GM21737 (cell line): Measurements from ENCODE around the gene GJB1.
"Not testable (repeated sequence)": the region's sequence is repeated elsewhere in the genome, so short reads cannot be mapped to it uniquely, and the experiment has no call there.

Source experiments
- ATAC-seq: cut with Tn5 transposase; IDR thresholded peaks from one replicate; pipeline ENCODE4 v1.9.1; 2021; ENCODE audit warnings: mild to moderate bottlenecking, moderate library complexity; ENCODE audit not compliant: unreplicated experiment

The GJB1 gene

GRCh38 chrX:71222929-71223328, at the start of gene GJB1:
GJB1 (plus strand) TSS chrX:71223224; CDS start chrX:71223708, 484 bp downstream.
- no peak for ATAC-seq

GRCh38 chrX:71173440-71173839, 49.6 kb upstream of the GJB1 start:
- ATAC-seq = no peak

DNA sequence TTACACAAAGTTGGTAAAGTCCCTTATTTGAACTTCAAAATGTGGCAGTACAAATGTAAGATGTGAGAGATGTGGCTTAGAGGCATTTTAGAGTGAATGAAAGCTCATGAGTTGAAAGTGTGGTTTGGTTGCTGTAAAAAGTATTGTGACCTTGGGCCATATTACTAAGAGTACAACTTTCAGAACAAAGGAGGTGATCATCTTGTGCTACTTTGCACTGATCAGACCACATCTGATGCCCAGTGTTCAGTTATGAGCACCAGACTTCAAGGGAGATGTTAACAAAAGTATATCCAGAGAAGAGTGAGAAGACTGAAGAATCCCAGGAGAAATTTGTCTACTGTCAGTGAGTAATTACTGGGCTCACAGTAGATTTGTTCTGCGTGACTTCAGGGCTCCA, 48.2 kb upstream of the GJB1 start:
- ATAC-seq = no peak

- ATAC-seq = no peak
Observed at GRCh38 chrX:71175531-71175930, 47.5 kb upstream of the GJB1 start.

DNA sequence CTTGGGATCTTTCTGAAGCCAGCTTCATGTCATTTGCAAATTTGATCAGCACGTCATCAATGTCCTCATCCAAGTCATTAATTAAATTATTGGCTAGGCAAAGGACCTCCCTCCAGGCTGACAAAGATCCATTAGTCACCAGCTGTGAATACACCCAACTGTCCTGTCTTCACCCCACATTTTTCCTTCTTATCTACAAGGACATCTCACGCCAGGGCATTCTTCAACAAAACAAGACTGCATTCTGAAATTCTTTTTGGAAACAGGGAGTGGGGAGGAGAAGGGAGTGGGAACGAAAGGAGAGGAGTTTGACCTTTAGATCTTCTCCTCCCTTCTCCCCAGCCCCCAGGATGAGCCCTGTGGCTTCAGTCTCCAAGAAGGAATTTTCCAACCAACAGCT, 45.7 kb upstream of the GJB1 start:
- no peak for ATAC-seq

- ATAC-seq = no peak
Observed at GRCh38 chrX:71178908-71179307, 44.1 kb upstream of the GJB1 start.

- not testable (repeated sequence) for ATAC-seq
Observed at GRCh38 chrX:71180579-71181265, 42.3 kb upstream of the GJB1 start.

GRCh38 chrX:71181558-71181909, 41.5 kb upstream of the GJB1 start:
- peak; percentile 32 for ATAC-seq

DNA sequence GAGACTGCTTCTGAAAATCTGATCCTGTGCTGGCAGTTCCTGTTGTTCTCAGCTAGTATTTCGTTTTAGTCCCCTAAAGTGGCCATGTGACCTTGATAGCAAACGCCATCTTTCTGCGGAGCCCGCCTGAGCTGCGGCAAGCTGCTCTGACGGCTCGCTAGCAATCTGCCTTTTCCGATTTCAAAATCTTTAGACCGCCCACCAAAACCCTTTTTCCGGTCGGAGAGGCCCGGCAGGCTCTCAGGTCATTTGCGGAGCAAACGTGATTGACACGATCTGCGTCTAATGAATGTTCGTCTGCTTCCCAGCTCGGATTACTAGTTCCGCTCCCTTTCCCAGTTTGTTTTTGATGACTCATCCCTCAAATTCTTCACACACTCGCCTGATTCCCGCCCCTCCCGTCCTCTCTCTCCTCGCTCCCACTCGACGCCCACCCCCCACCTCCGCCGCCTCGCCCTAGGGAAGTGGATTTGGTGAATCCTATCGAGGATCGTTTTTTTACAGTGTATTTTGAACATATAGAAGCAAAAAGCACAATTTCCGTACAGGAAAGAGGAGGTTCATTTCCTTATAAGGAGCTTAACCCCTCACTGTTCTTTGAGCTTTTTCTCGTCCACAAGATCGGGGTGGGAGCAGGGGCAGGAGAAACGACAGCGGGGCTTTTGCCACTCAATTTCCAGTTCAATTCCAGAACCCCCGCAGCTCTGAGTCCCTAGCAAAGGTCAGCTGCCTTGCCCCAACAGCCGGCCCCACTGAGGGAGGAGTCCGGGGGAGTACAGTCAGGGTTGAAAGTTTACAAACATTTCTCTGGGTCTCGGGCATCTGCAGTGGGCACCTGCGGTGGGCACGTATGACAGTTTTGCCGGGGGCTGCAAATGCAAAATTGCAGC, 40.9 kb upstream of the GJB1 start:
- peak; percentile 82 for ATAC-seq

DNA sequence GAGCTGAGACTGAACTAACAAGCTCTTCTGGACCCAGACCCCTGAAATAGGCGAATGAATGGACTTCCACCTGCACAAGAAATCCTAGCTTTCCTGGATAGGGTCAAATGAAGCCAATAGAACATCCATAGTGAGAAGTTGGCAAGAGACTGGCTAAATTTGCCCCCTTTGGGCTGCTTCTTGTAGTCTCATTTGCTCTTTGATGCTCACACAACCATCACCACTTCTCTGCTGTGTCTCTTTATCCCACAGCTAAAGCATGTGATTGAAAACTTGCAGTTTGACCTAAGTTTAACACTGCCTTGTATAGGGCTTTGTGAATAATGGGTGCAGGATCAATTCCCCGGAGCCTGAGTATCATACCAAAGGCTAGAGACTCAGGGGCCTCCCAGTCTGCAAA, 40.2 kb upstream of the GJB1 start:
- no peak for ATAC-seq

DNA sequence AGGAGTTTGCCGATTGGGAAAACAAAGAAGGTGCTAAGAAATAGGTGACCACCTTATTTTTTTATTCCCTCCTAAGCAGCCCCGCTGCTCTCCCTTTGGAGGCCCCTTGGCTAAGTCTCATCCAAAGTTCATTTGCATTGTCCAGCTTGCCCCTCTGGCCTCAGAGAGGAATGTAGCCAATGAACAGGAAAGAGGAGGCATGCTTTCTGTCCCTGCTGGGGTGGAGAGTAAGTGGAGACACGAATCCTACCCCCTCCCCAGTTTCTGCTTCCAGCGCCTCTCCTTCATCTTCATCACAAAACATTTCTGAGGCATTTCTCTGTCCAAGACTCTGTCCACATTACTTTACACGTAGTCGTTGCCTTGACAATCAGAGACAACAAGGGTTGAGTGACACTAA, 39.7 kb upstream of the GJB1 start:
- no peak for ATAC-seq

DNA sequence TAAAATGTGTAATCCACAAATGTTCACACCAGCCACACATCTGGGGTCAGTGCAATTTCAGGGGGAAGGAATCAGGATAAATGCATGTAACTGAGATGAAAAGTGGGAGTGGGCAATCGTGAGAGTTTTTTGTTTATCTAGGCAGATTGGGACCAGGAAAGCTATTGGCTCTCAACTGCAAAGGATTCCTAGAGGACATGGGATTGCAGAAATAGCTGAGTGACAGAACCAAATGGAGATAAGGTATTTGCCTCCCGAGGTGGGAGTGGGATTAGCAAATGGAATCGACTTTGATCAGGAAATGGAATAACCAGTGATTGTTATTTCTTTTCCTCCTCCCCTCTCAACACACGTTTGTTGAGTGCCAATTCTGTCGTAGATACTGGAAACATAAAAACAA, 38.9 kb upstream of the GJB1 start:
- ATAC-seq = no peak

- ATAC-seq = no peak
Observed at GRCh38 chrX:71184803-71185495, 38.1 kb upstream of the GJB1 start.

DNA sequence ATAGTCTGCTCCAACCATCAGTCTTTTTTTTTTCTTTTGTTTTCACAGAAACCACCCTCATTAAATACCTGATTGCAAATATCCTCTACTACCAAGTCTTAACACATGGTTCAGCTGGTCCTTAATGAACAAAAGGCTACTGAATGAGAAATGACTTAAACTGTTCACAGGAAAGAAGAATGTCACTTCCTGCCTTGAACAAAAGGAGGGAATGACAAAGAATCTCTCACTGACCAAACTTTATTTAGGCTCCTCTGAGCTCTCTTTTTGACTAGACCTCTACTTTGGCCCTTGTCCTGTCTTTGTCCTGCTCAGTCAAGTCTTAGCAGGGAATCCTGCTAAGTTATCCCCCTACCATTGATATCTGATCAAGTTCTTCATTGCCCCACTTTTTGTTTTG, 31.8 kb upstream of the GJB1 start:
- no peak for ATAC-seq

- no peak for ATAC-seq
Observed at GRCh38 chrX:71195964-71196649, 26.9 kb upstream of the GJB1 start.

DNA sequence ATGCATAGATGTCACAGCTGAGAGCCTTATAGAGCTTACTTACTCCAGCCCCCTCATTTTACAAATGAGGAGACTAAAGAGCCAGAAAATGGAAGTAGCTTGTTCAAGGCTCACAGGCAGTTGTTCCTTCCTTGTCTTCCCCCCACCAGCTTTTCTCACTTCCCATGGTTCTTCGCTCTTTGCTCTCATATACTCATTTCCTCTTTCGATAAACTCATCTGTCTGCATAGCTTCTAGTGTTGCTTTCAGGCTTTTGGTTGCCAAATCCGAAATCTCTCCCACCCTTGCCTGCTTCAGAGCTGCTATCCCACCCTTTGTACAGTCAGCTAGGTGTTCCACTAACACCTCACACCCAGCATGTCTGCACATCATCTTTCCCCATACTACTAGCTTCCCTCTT, 25.0 kb upstream of the GJB1 start:
- peak; percentile 69 for ATAC-seq

DNA sequence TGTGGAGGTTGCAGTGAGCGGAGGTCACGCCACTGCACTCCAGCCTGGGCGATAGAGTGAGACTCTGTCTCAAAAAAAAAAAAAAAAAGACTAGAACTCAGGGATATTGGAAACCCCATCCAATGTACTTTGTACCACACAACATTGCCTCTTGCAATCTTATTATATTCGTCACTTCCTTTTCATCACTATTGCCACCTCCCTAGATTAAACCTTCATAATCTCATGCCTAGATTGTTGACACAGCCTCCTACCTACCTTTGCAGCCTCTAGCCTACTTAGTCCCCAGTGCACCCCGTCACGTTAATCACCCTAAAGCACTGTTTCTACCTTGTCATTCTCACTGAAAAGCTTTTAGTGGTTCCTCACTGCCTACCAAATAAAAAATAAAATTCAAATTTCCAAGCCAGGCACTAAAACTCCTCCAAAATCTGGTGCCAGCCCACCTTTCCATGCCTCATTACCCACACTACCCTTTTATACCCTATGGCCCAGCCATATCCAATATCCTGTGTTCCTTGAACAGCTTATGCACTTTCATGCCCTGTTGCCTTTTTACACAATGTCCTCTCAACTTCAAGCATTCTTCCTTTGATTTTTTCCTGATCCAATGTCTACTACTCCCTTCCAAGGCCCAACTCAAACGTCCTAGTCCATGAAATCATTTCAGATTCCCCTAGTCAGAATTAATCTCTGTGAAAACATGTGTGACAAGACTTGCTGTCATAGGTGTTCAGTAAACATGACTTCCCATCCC, 23.6 kb upstream of the GJB1 start:
- no peak for ATAC-seq

GRCh38 chrX:71210816-71211215, 12.2 kb upstream of the GJB1 start:
- ATAC-seq = no peak

GRCh38 chrX:71212536-71212935, 10.5 kb upstream of the GJB1 start:
- ATAC-seq = no peak

- no peak for ATAC-seq
Observed at GRCh38 chrX:71214152-71214551, 8.9 kb upstream of the GJB1 start.
